ENCODE measurements around the gene SPTBN4.
"Not testable (repeated sequence)": the region's sequence is repeated elsewhere in the genome, so short reads cannot be mapped to it uniquely, and the experiment has no call there.

The SPTBN4 gene

DNA sequence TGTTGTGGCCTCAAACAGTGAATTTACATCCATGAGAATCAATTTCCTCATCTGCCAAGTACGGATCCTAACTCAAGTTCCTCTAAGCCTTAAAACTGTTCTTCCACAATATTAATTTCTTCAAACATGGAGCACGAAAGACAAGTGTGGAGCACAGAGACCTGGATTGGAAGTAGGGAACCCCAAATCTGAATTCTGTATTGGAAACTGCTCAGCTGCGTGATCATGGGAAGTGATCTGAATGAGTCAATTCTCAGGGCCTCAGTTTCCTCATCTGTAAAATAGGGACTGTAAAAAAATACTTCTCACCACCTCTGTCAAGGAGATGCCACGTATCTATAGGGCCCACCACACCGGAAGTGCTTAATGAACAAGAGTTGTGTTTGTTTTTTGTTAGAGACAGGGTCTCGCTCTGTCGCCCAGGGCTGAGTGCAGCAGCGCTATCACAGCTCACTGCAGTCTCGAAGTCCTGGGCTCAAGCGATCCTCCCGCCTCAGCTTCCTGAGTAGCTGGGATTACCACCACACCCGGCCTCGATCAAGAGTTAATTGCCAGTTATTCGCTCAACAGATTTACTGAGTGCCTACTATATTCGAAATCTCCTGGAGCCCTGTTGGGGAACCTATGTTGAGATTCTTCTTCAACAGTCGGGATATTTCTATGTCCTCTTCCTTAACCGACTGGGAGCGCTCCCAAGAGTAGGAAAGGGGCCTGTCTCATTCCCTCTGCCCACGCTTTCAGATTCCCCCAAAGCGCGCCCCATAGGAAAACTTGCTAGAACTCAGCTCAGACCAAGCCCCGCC is 24.3 kb upstream of the SPTBN4 start:
- DNase-seq = no peak

DNA sequence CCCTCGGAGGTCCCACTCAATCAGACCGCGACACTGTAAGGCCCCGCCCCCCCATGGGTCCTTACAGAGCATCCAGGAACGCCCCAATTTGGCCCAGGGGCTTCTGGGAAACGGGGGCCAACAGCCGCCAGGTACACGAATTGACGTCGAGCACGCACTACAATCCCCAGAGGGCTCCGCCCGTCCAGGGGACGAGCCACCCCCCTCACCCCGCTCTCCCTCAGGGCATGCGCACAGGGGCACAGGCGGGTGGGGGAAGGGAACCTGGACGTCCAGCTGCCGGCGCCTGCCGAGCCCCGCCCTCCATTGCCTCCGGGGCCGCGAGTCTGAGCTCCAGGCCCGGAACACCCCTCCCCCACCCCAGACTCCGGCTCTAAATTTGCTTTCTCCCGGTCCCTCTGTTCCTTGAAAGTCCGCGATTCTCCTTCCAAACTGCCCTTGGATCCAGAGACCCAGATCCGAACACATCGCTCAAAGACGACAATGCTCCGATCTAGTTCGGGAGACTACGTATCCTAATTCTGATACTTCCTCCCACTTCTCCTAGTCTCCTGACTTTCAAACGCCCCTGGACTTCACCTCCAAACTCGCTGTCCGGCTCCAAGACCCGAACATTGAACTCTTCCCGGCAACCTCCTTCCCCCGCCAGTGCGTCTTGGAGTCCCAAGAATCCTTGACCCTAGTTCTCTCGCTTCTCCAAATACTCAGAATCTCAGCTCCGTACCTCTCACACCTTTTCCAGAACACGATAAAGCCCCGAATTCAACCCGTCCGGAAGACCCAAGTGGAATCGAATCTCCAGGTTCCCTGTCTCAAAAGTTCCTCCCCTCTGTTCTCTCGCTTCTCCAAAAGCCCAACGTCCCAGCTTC is 23.4 kb upstream of the SPTBN4 start:
- DNase-seq = peak; percentile 100

DNA sequence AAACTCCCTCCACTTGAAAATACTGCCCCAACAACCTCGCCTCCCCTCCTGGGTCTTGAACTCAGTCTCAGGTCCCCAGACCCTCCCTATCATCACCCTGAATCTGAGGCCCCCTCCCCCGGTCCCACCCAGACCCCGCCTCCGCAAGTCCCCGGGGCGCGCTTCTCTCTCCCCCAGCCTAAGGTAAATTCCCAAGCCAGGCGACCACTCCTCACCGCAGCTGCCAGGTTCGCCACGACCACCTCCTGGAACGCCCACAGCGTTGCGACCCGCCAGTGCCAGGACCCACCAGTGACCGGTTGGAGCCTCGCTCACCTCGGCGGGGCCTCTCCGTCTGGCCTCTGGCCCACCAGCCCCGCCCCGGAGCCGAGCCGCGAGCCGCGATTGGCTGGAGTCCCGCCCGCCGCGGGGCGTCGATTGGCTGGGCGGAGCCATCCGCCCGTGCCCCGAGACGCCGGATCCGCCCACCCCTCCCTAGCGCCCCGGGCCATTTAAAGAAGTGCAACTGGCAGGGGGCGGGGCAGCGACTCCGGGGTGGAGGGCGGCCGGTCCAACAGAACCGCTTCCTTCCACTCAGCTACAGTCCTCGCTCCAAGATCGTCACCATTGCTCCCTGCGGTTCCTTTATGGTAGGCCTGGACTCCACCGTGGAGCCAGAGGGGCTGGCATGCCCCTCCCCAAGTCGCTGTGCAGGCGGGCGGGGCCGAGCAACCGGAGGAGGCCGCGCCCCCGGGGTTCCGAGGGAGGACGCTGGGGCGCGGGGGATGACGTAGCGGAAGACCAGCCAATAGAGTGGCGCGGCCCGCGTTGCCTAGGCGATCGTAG is 22.6 kb upstream of the SPTBN4 start, which contains the start of gene SERTAD3:
Gene SERTAD3, minus strand, starts transcription at position 336 of the 825 bp plus-strand sequence. CDS start 2,255 bp downstream, outside the sequence.
- DNase-seq = peak; percentile 96

DNA sequence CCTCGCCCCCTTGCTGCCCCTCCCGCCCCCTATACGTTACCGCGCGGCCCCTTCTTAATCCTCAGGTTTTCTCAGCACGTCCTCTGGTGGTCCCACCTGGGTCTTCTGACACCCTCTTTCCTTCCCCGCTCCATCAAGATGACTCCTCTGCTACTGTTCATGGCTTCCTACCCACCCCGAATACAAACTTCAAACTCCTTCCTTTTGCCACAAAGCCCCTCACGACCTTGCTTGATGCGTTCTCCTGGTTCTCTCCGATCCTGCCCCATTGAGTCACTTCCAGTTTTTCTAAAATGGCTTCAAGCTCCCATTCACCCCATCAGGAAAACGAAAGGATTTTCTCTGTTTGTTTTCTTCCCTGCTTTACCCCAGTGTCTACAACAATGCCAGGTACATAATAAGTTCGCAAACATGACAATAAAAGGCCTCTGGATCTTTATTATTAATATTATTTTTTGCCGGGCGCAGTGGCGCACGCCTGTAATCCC is 21.9 kb upstream of the SPTBN4 start:
- DNase-seq = no peak

DNA sequence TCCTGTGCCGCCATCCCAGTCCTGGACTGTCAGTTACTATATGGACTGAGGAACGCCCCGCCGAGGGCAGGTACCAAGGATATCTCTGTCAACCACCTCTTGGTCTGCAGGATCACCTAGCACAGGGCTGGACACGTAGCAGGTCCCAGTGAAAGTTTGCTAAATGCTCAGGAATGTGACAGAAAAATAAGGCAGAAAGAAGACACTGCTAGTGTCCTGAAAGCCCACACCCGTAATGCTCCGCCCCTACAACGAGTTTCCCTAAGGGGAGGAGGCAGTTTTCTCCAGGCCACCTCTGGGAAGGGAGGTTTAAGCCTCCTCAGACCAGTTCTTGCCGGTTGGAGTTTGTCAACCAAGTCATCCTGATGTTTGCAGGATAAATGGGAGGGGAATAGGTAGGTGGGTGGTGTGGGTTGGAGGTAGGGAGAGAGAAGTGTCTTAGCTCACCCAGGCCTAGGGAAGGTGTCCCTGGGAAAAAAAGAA is 21.0 kb upstream of the SPTBN4 start:
- DNase-seq = no peak

DNA sequence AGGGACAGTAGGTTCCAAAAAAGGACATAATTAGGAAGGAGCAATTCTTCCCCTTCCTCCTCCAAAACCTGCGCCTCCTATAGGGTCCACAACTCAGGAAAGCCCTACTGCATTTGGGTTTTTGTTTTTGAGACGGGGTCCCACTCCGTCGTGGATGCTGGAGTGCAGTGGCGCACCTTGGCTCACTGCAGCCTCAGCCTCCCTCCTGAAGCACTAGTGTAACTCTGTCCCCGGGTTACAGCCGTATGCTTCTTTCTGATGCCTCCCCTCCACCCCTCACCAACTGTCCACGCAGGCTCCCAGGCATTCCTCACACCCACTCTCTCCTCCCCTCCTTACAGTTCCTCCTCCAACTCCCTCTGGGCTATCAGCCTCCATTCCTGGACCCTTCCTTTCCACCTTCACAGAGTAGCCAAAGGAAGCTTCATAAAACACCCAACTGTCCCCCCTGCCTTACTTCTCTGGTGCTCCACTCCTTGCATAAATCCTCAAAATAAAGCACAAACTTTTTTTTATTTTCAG is 20.5 kb upstream of the SPTBN4 start:
- DNase-seq = no peak

DNA sequence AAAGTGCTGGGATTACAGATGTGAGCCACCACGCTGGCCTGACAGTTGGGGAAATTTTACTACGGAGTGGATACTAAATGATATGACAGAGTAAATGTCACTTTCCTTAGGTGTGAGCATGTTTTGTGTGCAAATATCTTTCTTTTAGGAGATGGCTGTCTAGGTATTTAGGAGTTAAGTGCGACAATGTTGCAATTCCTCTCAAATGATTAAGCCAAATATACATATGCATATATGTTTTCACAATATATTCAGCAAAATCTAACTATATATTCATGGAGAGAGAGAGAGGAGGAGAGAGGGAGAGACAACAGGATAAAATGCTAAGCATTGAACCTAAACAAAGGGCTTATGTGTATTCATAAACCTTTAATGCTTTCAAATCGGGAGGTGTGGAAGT is 17.3 kb upstream of the SPTBN4 start:
- no peak for DNase-seq

DNA sequence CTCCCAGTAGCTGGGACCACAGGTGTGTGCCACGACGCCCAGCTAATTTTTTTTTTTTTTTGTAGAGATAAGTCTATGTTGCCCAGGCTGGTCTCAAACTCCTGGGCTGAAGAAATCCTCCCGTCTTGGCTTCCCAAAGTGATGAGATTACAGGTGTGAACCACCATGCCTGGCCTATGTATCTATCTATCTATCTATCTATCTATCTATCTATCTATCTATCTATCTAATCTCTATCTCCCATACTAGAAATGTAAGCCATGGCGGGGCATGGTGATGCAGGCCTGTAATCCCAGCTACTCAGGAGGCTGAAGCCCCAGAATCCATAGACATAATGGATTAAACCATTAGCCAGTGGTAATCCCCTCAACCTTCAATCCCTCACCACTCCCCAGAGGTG is 16.1 kb upstream of the SPTBN4 start:
- no peak for DNase-seq

DNA sequence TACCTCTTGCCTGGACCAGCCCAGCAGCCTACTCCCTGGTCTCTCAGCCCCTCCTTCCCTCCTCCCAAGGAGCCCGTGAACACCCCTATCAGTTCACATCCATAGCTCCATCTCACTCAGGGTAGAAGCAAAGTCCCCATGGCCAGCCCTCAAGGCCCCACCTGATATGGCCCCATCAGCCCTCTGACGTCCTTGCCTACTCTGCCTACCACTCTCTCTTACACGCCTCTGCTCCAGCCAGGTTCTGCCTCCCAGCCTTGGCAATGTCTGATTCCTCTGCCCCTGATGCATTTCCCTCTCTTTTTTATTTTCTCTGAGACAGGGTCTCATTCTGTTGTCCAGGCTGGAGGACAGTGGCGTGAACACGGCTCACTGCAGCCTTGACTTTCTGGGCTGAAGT is 14.8 kb upstream of the SPTBN4 start:
- no peak for DNase-seq

DNA sequence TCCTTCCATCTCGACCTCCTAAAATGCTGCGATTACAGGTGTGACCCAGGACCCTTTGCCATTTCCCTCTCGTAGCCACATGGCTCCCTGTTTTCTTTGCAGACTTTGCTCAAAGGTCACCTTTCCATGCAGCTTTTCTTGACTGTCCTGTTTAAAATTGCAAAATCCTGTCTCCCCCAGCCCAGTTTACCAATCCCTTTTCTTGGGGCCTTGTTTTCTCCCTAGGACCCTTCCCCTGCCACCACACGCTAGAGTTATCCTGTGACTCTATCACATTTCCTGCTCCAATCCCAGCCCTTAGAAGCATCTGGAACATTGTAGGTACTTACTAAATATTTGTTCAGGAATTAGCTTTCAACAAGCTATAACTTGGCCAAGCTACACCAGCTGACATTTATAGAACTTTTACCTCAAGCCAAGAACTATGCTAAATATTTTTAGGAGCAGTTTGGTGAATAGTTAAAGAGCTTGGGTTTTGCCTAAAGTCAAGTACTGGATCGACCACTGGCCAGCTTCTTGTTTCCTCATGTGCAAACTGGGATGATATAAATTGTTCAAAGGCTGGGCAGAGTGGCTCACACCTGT is 13.6 kb upstream of the SPTBN4 start:
- no peak for DNase-seq

DNA sequence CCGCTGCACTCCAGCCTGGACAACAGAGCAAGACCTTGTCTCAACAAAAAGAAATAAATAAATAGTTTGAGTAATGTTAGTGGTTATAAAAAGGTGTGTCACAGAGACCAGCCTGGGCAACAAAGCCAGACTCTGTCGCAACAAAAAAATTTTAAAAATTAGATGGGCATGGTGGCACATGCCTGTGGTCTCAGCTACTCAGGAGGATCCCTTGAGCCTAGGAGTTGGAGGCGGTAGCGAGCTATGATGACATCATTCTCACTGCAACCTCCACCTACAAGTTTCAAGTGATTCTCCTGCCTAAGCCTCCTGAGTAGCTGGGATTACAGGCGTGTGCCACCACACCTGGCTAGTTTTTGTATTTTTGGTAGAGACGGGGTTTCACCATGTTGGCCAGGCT is 12.9 kb upstream of the SPTBN4 start:
- not testable (repeated sequence) for DNase-seq

DNA sequence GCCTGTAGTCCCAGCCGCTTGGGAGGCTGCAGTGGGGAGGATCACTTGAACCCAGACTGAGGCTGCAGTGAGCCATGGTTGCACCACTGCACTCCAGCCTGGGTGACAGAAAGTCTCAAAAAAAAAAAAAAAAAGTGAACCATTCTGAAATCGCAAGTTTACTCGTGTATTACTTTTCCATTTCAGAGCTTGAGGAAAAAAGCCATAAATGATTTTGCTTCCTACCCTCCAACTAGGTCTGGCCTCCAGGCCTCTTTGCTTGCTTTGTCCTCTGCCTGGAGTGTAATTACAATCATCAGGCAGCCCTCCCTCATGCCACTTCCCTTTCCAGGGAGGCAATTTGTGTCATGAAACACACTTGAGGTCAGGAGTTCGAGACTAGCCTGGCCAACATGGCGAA is 9.8 kb upstream of the SPTBN4 start:
- DNase-seq = no peak

DNA sequence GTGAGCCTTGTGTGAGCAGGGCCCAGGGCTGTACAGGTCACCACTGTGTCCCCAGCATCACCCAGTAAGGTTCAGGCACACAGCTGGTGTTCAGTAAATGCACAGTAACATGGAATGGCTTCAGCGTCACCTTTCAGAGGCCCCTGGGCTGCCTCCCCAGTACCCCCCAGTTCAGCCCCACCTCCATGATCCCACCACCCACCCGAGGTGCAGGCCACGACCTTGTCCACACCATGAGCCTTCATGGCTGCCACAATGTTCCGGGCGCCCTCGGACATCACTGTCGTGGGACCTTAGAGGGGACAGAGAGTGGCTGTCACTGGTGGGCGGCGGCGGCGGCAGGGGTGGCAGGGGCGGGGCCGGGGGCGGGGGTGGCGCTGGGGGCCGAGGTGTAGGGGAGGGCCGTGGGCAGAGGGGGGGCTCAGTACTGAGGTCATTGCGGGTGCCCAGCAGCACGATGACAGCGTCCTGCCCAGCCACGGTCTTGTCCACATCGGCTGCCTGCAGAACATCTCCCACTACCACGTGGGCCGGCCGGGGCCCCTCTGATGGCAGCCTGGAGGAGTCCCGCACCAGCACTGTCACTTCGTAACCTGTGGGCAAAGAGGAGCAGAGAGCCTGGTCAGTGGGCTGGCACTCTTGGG is 8.7 kb upstream of the SPTBN4 start:
- no peak for DNase-seq

DNA sequence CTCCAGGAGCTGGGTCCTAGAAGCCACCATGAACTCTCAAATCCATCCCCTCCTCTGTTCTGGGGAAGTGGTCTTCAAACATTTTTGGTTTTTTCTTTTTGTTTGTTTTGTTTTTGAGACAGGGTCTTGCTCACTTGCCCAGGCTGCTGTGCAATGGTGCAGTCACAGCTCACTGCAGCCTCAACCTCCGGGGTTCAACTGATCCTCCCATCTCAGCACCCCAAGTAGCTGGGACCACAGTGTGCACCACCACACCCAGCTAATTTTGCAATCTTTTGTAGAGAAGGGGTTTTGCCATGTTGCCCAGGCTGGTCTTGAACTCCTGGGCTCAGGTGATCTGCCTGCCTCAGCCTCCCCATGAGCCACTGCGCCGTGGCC is 8.2 kb upstream of the SPTBN4 start:
- no peak for DNase-seq

DNA sequence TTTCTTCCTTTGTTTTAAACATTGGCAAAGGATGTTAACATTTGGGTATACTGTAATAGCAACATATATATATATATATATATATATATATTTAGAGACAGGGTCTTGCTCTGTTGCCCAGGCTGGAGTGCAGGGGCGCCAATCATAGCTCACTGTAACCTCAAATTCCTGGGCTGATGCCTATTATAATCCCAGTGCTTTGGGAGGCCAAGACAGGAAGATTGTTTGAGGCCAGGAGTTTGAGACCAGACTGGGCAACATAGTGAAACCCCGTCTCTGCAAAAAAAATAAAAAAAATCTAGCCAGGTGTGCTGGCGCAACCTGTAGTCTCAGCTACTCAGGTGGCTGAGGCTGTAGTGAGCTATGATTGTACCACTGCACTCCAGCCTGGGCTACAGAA is 6.6 kb upstream of the SPTBN4 start:
- DNase-seq = no peak

DNA sequence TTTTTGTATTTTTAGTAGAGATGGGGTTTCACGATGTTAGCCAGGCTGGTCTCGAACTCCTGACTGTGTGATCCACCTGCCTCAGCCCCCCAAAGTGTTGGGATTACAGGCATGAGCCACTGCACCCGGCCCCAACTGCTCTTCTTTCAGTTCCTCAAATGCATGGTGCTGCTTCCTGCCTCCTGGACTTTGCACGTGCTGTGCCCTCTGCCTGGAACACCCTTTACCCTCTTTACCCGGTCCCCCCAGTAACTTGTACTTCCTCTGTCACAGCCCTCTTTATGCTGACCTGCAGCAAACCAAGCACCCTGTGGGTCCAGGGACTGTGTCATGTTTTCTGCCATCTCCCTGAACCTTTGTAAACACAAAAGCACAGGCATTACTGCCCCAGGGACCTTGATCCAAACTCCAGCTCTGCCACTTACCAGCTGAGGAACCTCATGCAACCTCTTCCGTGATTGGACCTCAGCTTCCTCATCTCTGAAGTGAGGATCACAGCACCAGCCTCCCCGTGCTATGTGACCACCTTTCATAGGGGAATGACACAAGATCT is 5.1 kb upstream of the SPTBN4 start:
- DNase-seq = no peak

DNA sequence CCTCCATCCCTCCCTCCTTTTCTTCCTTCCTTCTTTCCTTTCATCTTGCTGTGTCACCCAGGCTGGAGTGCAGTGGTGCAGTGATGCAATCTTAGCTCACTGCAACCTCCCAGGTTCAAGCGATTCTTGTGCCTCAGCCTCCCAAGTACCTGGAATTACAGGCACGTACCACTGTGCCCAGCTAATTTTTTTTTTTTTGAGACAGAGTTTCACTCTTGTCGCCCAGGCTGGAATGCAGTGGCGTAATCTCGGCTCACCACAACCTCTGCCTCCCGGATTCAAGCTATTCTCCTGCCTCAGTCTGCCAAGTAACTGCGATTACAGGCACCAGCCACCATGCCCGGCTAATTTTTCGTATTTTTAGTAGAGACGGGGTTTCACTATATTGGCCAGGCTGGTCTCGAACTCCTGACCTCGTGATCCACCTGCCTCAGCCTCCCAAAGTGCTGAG is 3.2 kb upstream of the SPTBN4 start:
- DNase-seq = not testable (repeated sequence)

DNA sequence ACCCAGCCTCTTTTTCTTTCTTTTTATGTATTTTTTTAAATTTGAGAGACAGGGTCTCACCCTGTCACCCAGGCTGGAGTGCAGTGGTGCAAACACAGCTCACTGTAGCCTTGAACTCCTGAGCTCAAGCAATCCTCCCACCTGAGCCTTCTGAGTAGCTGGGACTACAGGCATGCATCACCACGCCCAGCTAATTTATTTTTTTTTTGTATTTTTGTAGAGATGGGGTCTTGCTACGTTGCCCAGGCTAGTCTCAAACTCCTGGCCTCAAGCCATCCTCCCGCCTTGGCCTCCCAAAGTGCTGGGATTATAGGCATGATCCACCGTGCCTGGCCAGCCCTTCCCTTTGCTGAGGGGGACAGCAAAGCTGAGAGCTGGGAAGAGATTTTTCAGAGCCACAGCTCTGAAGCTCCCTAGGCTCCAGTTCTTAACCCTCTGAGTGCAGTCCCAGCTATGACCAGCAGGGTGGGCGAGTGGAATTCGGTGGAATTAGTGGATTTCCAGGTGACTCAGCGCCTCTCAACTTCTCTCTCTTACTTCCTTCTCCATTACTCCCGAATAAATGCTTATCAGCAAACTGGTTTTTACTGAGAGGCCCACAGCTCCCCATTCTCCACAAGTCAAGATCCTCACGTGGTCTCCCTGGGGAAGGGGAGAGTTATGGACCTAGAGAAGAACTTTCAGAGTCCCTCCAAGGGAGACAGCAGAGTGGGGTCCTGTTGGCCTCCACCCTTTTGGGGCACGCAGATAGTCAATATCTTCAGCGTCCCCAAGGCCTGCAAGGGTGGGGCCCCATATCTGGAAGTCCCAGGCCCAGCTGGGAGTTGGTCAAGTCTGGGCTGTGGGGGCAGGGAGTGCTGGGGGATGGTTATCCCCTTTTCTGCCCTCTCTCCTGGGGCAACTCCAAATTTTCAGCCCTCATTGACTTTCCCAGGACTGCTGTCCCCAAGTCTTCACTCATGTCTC is 2.5 kb upstream of the SPTBN4 start:
- peak; percentile 77 for DNase-seq

DNA sequence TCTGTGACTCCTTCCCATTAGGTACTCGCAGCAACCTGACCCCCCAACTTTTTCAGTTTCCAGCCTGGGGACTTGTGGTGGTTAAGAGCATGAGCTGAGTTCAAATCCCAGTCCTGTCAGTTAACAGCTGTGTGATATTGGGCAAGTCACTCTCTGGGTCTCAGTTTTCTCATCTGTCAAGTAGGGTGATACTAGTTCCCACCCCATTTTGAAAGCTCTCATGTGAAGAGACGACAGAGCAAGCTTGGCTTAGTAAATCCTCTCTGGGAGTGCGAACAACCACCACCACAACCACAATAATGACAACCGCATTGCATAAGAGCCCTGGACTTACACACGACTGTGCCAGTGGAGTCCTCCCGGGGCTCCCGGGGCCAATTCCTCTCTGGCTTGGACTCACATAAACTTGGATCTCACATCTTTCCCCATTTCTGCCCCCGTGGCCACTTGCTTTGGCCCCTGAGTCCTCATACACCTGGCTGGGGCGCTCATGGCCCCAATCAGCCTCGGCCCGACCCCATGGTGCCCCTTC is 1.7 kb upstream of the SPTBN4 start:
- DNase-seq = peak; percentile 49

Measured in CD4-positive, alpha-beta T cell treated with Interleukin-10 for 1 hour (primary cell).